ENCODE results near the gene RRBP1. TPM values are rescaled to one million over a fixed set of nuclear protein-coding genes. Genes with fewer than 3 reads are reported as not detected.

The RRBP1 gene
- total RNA-seq, 1 donor from 2014 or later: 54.8 TPM

- H3K4me3 Mint-ChIP-seq: no peak overlapping the region
- no peak for DNase-seq (ENCODE audit: low spot score)
- no peak overlapping the region for H3K27ac Mint-ChIP-seq
- intact Hi-C loops (cut with micrococcal nuclease): no loop called here
- peaks cover 9% of the 10 kb centered on the region for H3K36me3 Mint-ChIP-seq (ENCODE audit: low read depth)
- no peaks in the 10 kb centered on the region for H3K4me1 Mint-ChIP-seq (ENCODE audit: low read depth)
- H3K9me3 Mint-ChIP-seq: no peaks in the 10 kb centered on the region
- H3K27me3 Mint-ChIP-seq (ENCODE audit: insufficient read depth): no peaks in the 10 kb centered on the region
These were observed 63.4 kb downstream of the RRBP1 start for GRCh38 chr20:17618673-17619013.

GRCh38 chr20:17617868-17618672 is 64.0 kb downstream of the RRBP1 start:
- H3K4me1 Mint-ChIP-seq (ENCODE audit: low read depth): no peaks in the 10 kb centered on the region
- no peak overlapping the region for H3K4me3 Mint-ChIP-seq
- no peaks in the 10 kb centered on the region for H3K27me3 Mint-ChIP-seq (ENCODE audit: insufficient read depth)
- no peak overlapping the region for H3K27ac Mint-ChIP-seq
- H3K9me3 Mint-ChIP-seq: no peaks in the 10 kb centered on the region
- DNase-seq (ENCODE audit: low spot score): no peak
- intact Hi-C loops (cut with micrococcal nuclease): loop anchor here (1.0 to 2.0 kb wide), 3 partner anchors 81 to 379 kb away; no protein-coding TSS in a partner anchor
- peaks cover 9% of the 10 kb centered on the region for H3K36me3 Mint-ChIP-seq (ENCODE audit: low read depth)

GRCh38 chr20:17617212-17617867 is 64.7 kb downstream of the RRBP1 start:
- DNase-seq (ENCODE audit: low spot score): no peak
- no peaks in the 10 kb centered on the region for H3K27me3 Mint-ChIP-seq (ENCODE audit: insufficient read depth)
- H3K4me1 Mint-ChIP-seq (ENCODE audit: low read depth): peaks cover 4% of the 10 kb centered on the region
- intact Hi-C loops (cut with micrococcal nuclease): loop anchor here (1.0 to 2.0 kb wide), 3 partner anchors 80 to 379 kb away; no protein-coding TSS in a partner anchor
- no peaks in the 10 kb centered on the region for H3K9me3 Mint-ChIP-seq
- H3K36me3 Mint-ChIP-seq (ENCODE audit: low read depth): peaks cover 10% of the 10 kb centered on the region
- H3K27ac Mint-ChIP-seq: no peak overlapping the region
- no peak overlapping the region for H3K4me3 Mint-ChIP-seq

- Mint-ChIP-seq H3K36me3 (ENCODE audit: low read depth) (peaks cover 7% of the 10 kb centered on the region), H3K4me3 (no peak overlapping the region), H3K27ac (no peak overlapping the region), H3K27me3 (ENCODE audit: insufficient read depth) (no peaks in the 10 kb centered on the region), H3K9me3 (no peaks in the 10 kb centered on the region), H3K4me1 (ENCODE audit: low read depth) (peaks cover 6% of the 10 kb centered on the region)
- intact Hi-C loops (cut with micrococcal nuclease): loop anchor here (1.0 to 2.0 kb wide), 3 partner anchors 79 to 380 kb away; no protein-coding TSS in a partner anchor
- DNase-seq (ENCODE audit: low spot score): no peak
These were observed 65.4 kb downstream of the RRBP1 start for GRCh38 chr20:17616480-17617211.

- Mint-ChIP-seq H3K4me3 (no peak overlapping the region), H3K27ac (no peak overlapping the region), H3K9me3 (no peaks in the 10 kb centered on the region), H3K4me1 (ENCODE audit: low read depth) (peaks cover 7% of the 10 kb centered on the region), H3K27me3 (ENCODE audit: insufficient read depth) (no peaks in the 10 kb centered on the region), H3K36me3 (ENCODE audit: low read depth) (peaks cover 7% of the 10 kb centered on the region)
- intact Hi-C loops (cut with micrococcal nuclease): loop anchor here (2.0 kb wide), 1 partner anchor 381 kb away; no protein-coding TSS in a partner anchor
- no peak for DNase-seq (ENCODE audit: low spot score)
These were observed 66.2 kb downstream of the RRBP1 start for GRCh38 chr20:17615645-17616479.

- H3K36me3 Mint-ChIP-seq (ENCODE audit: low read depth): peaks cover 9% of the 10 kb centered on the region
- H3K4me3 Mint-ChIP-seq: no peak overlapping the region
- no peak for DNase-seq (ENCODE audit: low spot score)
These were observed 67.0 kb downstream of the RRBP1 start for GRCh38 chr20:17614812-17615644.

GRCh38 chr20:17614176-17614811 is 67.7 kb downstream of the RRBP1 start:
- Mint-ChIP-seq H3K27ac (peak overlapping the region; percentile 16), H3K4me1 (ENCODE audit: low read depth) (peaks cover 23% of the 10 kb centered on the region), H3K27me3 (ENCODE audit: insufficient read depth) (no peaks in the 10 kb centered on the region), H3K36me3 (ENCODE audit: low read depth) (peaks cover 9% of the 10 kb centered on the region), H3K4me3 (no peak overlapping the region), H3K9me3 (no peaks in the 10 kb centered on the region)
- DNase-seq (ENCODE audit: low spot score): no peak
- intact Hi-C loops (cut with micrococcal nuclease): loop anchor here (5.0 kb wide), 1 partner anchor 68 kb away; the partner anchor contains the start of gene RRBP1

More at GRCh38 chr20:17614812-17615644, 67.0 kb downstream of the RRBP1 start:
- Mint-ChIP-seq H3K4me1 (ENCODE audit: low read depth) (peaks cover 15% of the 10 kb centered on the region), H3K27ac (no peak overlapping the region), H3K9me3 (no peaks in the 10 kb centered on the region), H3K27me3 (ENCODE audit: insufficient read depth) (no peaks in the 10 kb centered on the region)
- intact Hi-C loops (cut with micrococcal nuclease): loop anchor here (5.0 kb wide), 1 partner anchor 67 kb away; the partner anchor contains the start of gene RRBP1

- H3K4me1 Mint-ChIP-seq (ENCODE audit: low read depth): peaks cover 27% of the 10 kb centered on the region
- no peaks in the 10 kb centered on the region for H3K27me3 Mint-ChIP-seq (ENCODE audit: insufficient read depth)
- H3K27ac Mint-ChIP-seq: peak overlapping the region; percentile 16
- H3K4me3 Mint-ChIP-seq: no peak overlapping the region
- H3K36me3 Mint-ChIP-seq (ENCODE audit: low read depth): peaks cover 9% of the 10 kb centered on the region
- intact Hi-C loops (cut with micrococcal nuclease): loop anchor here (5.0 kb wide), 1 partner anchor 69 kb away; the partner anchor contains the start of gene RRBP1
- H3K9me3 Mint-ChIP-seq: no peaks in the 10 kb centered on the region
- no peak for DNase-seq (ENCODE audit: low spot score)
These were observed 68.5 kb downstream of the RRBP1 start for GRCh38 chr20:17613328-17614175.

GRCh38 chr20:17612992-17613327 is 69.1 kb downstream of the RRBP1 start:
- DNase-seq (ENCODE audit: low spot score): no peak
- H3K9me3 Mint-ChIP-seq: no peaks in the 10 kb centered on the region
- intact Hi-C loops (cut with micrococcal nuclease): loop anchor here (5.0 kb wide), 1 partner anchor 69 kb away; the partner anchor contains the start of gene RRBP1
- no peak overlapping the region for H3K4me3 Mint-ChIP-seq
- H3K36me3 Mint-ChIP-seq (ENCODE audit: low read depth): peaks cover 10% of the 10 kb centered on the region
- H3K27ac Mint-ChIP-seq: peak overlapping the region; percentile 97
- H3K27me3 Mint-ChIP-seq (ENCODE audit: insufficient read depth): no peaks in the 10 kb centered on the region
- H3K4me1 Mint-ChIP-seq (ENCODE audit: low read depth): peaks cover 27% of the 10 kb centered on the region

GRCh38 chr20:17612287-17612991 is 69.6 kb downstream of the RRBP1 start:
- Mint-ChIP-seq H3K9me3 (no peaks in the 10 kb centered on the region), H3K27ac (peak overlapping the region; percentile 97), H3K4me3 (peak overlapping the region; percentile 61), H3K4me1 (ENCODE audit: low read depth) (peaks cover 27% of the 10 kb centered on the region), H3K36me3 (ENCODE audit: low read depth) (peaks cover 7% of the 10 kb centered on the region), H3K27me3 (ENCODE audit: insufficient read depth) (no peaks in the 10 kb centered on the region)
- intact Hi-C loops (cut with micrococcal nuclease): loop anchor here (5.0 kb wide), 1 partner anchor 70 kb away; the partner anchor contains the start of gene RRBP1
- no peak for DNase-seq (ENCODE audit: low spot score)
